Stomach (tissue), 9 donors: ENCODE results near the gene TMEM134. TPM values are rescaled to one million over a fixed set of nuclear protein-coding genes. Genes with fewer than 3 reads are reported as not detected.

Experiments
- DNase-seq, 2 donors: peaks; one replicate each; pipeline versions ENCODE4 v3.0.0 to v3.0.0-alpha.2; 2013 to 2019
- H3K27ac ChIP-seq, 5 donors: fragments of 200-600 bp in 4 of 5; sonication (generic) in 4 of 5; one replicate each; pipeline ENCODE4 v1.5.1; 2013 to 2019; ENCODE audit warnings: mild to moderate bottlenecking in 1 of 5, moderate library complexity in 1 of 5
- H3K27me3 ChIP-seq, 3 donors: fragments of 200-600 bp; sonication (generic); one replicate each; pipeline ENCODE4 v1.5.1; 2017 to 2019; ENCODE audit warnings: mixed run types in 1 of 3
- H3K36me3 ChIP-seq, 4 donors: fragments of 200-600 bp; sonication (generic); 1 replicate in 3 of 4; 2 replicates in 1 of 4; pipeline ENCODE4 v1.5.1; 2016 to 2019
- H3K4me1 ChIP-seq, 4 donors: fragments of 200-600 bp; sonication (generic); one replicate each; pipeline ENCODE4 v1.5.1; 2016 to 2019
- H3K4me3 ChIP-seq, 4 donors: fragments of 200-600 bp; sonication (generic) in 3 of 4; one replicate each; pipeline ENCODE4 v1.5.1; 2016 to 2019; ENCODE audit warnings: mild to moderate bottlenecking in 1 of 4
- H3K9me3 ChIP-seq, 4 donors: fragments of 200-600 bp; sonication (generic); one replicate each; pipeline ENCODE4 v1.5.1; 2016 to 2019
- EP300 ChIP-seq: sonication (generic); formaldehyde crosslinking; IDR thresholded peaks from one replicate; pipeline ENCODE4 v1.6.1; 2017; ENCODE audit warnings: antibody characterized with exemption
- POLR2A ChIP-seq, 4 donors: fragments of 450-650 bp; IDR thresholded peaks; one replicate each; pipeline ENCODE4 v1.6.1; 2016; ENCODE audit warnings: antibody characterized with exemption in 4 of 4, control low read depth in 2 of 4, mild to moderate bottlenecking in 1 of 4, moderate library complexity in 1 of 4
- POLR2AphosphoS5 ChIP-seq, 3 donors: sonication (generic); formaldehyde crosslinking; IDR thresholded peaks; one replicate each; pipeline ENCODE4 v1.6.1; 2016; ENCODE audit warnings: antibody characterized with exemption in 3 of 3
- WGBS, 5 donors: extraction: QIAGEN DNeasy Blood & Tissue Kit in 3 of 5; methylation state at CpG; one replicate each; pipeline versions ENCODE4 v1.1.5 to v1.1.7; 2013 to 2018; 5-methylcytosine and 5-hydroxymethylcytosine counted together
- intact Hi-C: fragments of 100-400 bp; cut with DNase I; formaldehyde crosslinking; loops from one replicate; pipeline ENCODE4 v1.15.1; 2023; ENCODE audit warnings: low total_unique reads
- polyA plus RNA-seq, 3 donors: library from polyadenylated mRNA; stranded (reverse); fragments of 200-250 nt; gene quantifications; one replicate each; pipeline ENCODE4 v1.2.3, GENCODE V29; 2013
- small RNA-seq, 4 donors: library from RNA; depleted of rRNA; stranded (forward); fragments of <200 nt; gene quantifications; one replicate each; pipeline ENCODE3, GENCODE V24; 2016
- total RNA-seq, 5 donors: library from RNA; depleted of rRNA; stranded (reverse); fragments of >200 nt; gene quantifications; one replicate each; pipeline versions ENCODE4 v1.1.0 to v1.2.3, GENCODE V29; 2014 to 2016
- TF ChIP-seq, protein P1 (sequence below), 7 experiments: fragments of 450-650 bp in 4 of 7; fragments of 200-600 bp in 3 of 7; sonication (generic) in 3 of 7; IDR thresholded peaks; one replicate each; pipeline ENCODE4 v1.5.1; 2016 to 2019; ENCODE audit warnings: antibody characterized with exemption in 7 of 7, control low read depth in 2 of 7, mild to moderate bottlenecking in 1 of 7
- donor health status: healthy with polysubstance abuse.
- donor health status: Bipolar disorder and iron deficiency.
- donor health status: healthy.

TMEM134 gene
- total and polyA plus RNA-seq, 8 donors = 57.6 to 392 (median 128) TPM

DNA sequence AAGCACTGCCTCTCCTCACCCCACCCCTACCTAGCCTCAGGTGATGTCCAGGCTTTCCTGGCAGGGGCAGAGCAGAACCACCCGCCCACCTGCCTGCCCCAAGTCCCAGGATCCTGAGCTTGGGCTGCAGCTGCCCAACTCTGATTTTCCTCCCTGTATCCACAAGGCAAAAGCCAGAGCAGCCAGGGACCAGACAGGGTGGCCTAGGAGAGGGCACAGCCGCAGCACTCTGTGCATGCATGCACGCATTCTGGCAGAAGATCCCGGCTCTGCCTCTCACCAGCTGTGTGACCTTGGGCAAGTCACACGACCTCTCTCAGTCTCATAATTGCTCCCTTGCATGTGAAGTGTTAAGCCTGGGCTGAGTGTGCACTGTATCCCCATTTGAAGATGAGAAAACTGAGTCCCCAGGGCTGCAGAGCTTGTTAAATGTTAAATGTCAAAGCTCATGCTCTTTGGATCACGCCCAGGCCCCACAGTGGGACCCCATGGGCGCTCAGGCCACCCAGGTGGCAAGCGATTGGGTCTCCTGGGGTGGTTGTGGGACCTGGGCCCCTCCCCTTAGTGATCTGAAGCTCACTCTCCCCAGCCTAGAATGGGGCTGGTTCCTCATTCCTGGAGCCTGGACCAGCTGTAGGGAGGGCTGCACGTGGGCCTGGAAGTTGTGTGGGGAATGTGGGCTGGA, 56.4 kb downstream of the TMEM134 start:
- WGBS, 5 donors = 57 to 74% (median 70%) methylated on average over 2 to 9 of the region's 9 CpGs
- intact Hi-C loops = no loop called here

DNA sequence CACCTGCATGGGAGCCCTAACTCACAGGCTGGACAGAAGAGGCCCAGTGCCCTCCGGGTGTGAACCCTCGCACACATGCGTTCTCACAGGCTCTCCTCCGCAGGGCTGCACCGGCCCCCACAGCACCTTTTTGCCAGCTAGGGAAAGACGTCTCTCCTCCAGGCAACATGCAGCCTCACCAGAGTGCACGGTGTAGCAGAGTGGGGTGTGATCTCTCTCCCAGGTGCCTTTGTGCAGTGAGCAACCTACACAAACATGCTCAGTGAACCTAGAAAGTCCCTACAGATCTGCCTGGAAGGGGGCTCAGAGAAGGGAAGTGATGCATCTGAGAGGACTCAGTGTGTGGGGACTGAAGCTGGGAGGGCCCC, 57.3 kb downstream of the TMEM134 start:
- Histone ChIP-seq H3K36me3 (no peaks in the 10 kb centered on the region), H3K9me3 (no peaks in the 10 kb centered on the region), H3K27me3 (peaks cover 0 to 82% (median 0%) of the 10 kb centered on the region in 3 donors), H3K4me1 (peaks cover 22 to 68% (median 48%) of the 10 kb centered on the region in 4 donors), H3K4me3 (no peak overlapping the region), H3K27ac (no peak overlapping the region)
- no peak for DNase-seq
- no peak for TF ChIP-seq EP300
- no peak for TF ChIP-seq POLR2A (IDR thresholded peaks at IDR 0.05)
- no peak for TF ChIP-seq POLR2AphosphoS5 (IDR thresholded peaks at IDR 0.05)
- TF ChIP-seq, protein P1, sequence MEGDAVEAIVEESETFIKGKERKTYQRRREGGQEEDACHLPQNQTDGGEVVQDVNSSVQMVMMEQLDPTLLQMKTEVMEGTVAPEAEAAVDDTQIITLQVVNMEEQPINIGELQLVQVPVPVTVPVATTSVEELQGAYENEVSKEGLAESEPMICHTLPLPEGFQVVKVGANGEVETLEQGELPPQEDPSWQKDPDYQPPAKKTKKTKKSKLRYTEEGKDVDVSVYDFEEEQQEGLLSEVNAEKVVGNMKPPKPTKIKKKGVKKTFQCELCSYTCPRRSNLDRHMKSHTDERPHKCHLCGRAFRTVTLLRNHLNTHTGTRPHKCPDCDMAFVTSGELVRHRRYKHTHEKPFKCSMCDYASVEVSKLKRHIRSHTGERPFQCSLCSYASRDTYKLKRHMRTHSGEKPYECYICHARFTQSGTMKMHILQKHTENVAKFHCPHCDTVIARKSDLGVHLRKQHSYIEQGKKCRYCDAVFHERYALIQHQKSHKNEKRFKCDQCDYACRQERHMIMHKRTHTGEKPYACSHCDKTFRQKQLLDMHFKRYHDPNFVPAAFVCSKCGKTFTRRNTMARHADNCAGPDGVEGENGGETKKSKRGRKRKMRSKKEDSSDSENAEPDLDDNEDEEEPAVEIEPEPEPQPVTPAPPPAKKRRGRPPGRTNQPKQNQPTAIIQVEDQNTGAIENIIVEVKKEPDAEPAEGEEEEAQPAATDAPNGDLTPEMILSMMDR (IDR thresholded peaks at IDR 0.05) = no peak
- 29 to 52% (median 37%) methylated on average over 7 of the region's 7 CpGs for WGBS, 5 donors
- intact Hi-C loops = no loop called here

More for the DNA sequence above, 56.4 kb downstream of the TMEM134 start:
- no peak overlapping the region for H3K4me3 ChIP-seq
- DNase-seq = no peak
- H3K27me3 ChIP-seq = peaks cover 0 to 74% (median 0%) of the 10 kb centered on the region in 3 donors
- no peak overlapping the region for H3K27ac ChIP-seq
- no peaks in the 10 kb centered on the region for H3K36me3 ChIP-seq
- peaks cover 29 to 69% (median 55%) of the 10 kb centered on the region in 4 donors for H3K4me1 ChIP-seq
- H3K9me3 ChIP-seq = no peaks in the 10 kb centered on the region
- TF ChIP-seq, protein P1 (IDR thresholded peaks at IDR 0.05) = no peak
- no peak for TF ChIP-seq POLR2AphosphoS5 (IDR thresholded peaks at IDR 0.05)
- no peak for TF ChIP-seq EP300
- TF ChIP-seq POLR2A (IDR thresholded peaks at IDR 0.05) = no peak

Small RNA genes within 50 kb of the gene (small RNA-seq; reads per million reads assigned to genes)
- gene MIR6752 = 0 reads per million in 4 donors

Other genes with a start within 250 kb of the TMEM134 start
- gene GRK2, start 202.8 kb downstream of the TMEM134 start, total RNA-seq = 100 to 1,000 TPM in 4 of 5 donors, 10 to 100 TPM in 1; 53.8 to 266 (median 131) TPM
- gene GRK2, start 202.8 kb downstream of the TMEM134 start, polyA plus RNA-seq = 10 to 100 TPM; 44.0 to 59.4 (median 46.5) TPM
- 10 to 100 TPM; 24.6 to 96.4 (median 42.6) TPM for gene ANKRD13D, start 179.9 kb downstream of the TMEM134 start, total RNA-seq
- gene ANKRD13D, start 179.9 kb downstream of the TMEM134 start, polyA plus RNA-seq = 10 to 100 TPM; 18.5 to 61.3 (median 30.9) TPM
- 100 to 1,000 TPM in 3 of 5 donors, 10 to 100 TPM in 2; 23.5 to 217 (median 103) TPM for gene SSH3, start 165.7 kb downstream of the TMEM134 start, total RNA-seq
- gene SSH3, start 165.7 kb downstream of the TMEM134 start, polyA plus RNA-seq = 10 to 100 TPM; 18.8 to 34.3 (median 22.6) TPM
- gene POLD4, start 115.7 kb downstream of the TMEM134 start, total RNA-seq = 100 to 1,000 TPM in 1 of 5 donors, 10 to 100 TPM in 4; 13.8 to 117 (median 54.8) TPM
- 100 to 1,000 TPM; 129 to 316 (median 153) TPM for gene POLD4, start 115.7 kb downstream of the TMEM134 start, polyA plus RNA-seq
- gene CLCF1, start 95.7 kb downstream of the TMEM134 start, total RNA-seq = 10 to 100 TPM in 3 of 5 donors, 1 to 10 TPM in 1, not detected in 1; 2.6 to 69.2 (median 17.8) TPM
- 1 to 10 TPM; 2.7 to 5.4 (median 3.2) TPM for gene CLCF1, start 95.7 kb downstream of the TMEM134 start, polyA plus RNA-seq
- gene RAD9A, start 77.3 kb downstream of the TMEM134 start, total RNA-seq = 10 to 100 TPM in 4 of 5 donors, 1 to 10 TPM in 1; 7.0 to 88.9 (median 29.5) TPM
- gene RAD9A, start 77.3 kb downstream of the TMEM134 start, polyA plus RNA-seq = 10 to 100 TPM; 11.8 to 30.3 (median 17.0) TPM
- 100 to 1,000 TPM in 2 of 5 donors, 10 to 100 TPM in 3; 28.6 to 229 (median 97.9) TPM for gene PPP1CA, start 67.4 kb downstream of the TMEM134 start, total RNA-seq
- 100 to 1,000 TPM; 109 to 203 (median 153) TPM for gene PPP1CA, start 67.4 kb downstream of the TMEM134 start, polyA plus RNA-seq
- 10 to 100 TPM in 1 of 5 donors, 1 to 10 TPM in 3, under 1 TPM in 1; 0.29 to 12.0 (median 3.5) TPM for gene TBC1D10C, start 65.2 kb downstream of the TMEM134 start, total RNA-seq
- 1 to 10 TPM; 2.8 to 6.1 (median 5.5) TPM for gene TBC1D10C, start 65.2 kb downstream of the TMEM134 start, polyA plus RNA-seq
- gene CARNS1, start 53.6 kb downstream of the TMEM134 start, total RNA-seq = 10 to 100 TPM in 3 of 5 donors, 1 to 10 TPM in 1, under 1 TPM in 1; 0.29 to 33.3 (median 15.4) TPM
- 1 to 10 TPM in 2 of 3 donors, under 1 TPM in 1; 0.88 to 3.4 (median 2.4) TPM for gene CARNS1, start 53.6 kb downstream of the TMEM134 start, polyA plus RNA-seq
- 100 to 1,000 TPM in 2 of 5 donors, 10 to 100 TPM in 3; 29.7 to 434 (median 82.3) TPM for gene RPS6KB2, start 40.8 kb downstream of the TMEM134 start, total RNA-seq
- gene RPS6KB2, start 40.8 kb downstream of the TMEM134 start, polyA plus RNA-seq = 10 to 100 TPM; 49.3 to 74.1 (median 68.9) TPM
- 10 to 100 TPM in 1 of 5 donors, 1 to 10 TPM in 2, not detected in 2; 1.7 to 15.2 (median 3.5) TPM for gene PTPRCAP, start 31.6 kb downstream of the TMEM134 start, total RNA-seq
- gene PTPRCAP, start 31.6 kb downstream of the TMEM134 start, polyA plus RNA-seq = 10 to 100 TPM in 2 of 3 donors, 1 to 10 TPM in 1; 4.5 to 25.3 (median 20.2) TPM
- 100 to 1,000 TPM in 2 of 5 donors, 10 to 100 TPM in 3; 48.3 to 160 (median 82.2) TPM for gene CORO1B, start 25.8 kb downstream of the TMEM134 start, total RNA-seq
- 100 to 1,000 TPM in 2 of 3 donors, 10 to 100 TPM in 1; 84.4 to 125 (median 104) TPM for gene CORO1B, start 25.8 kb downstream of the TMEM134 start, polyA plus RNA-seq
- not detected for gene GPR152, start 16.5 kb downstream of the TMEM134 start, total RNA-seq
- gene GPR152, start 16.5 kb downstream of the TMEM134 start, polyA plus RNA-seq = not detected
- gene CABP4, start 13.9 kb downstream of the TMEM134 start, total RNA-seq = under 1 TPM in 3 of 5 donors, not detected in 2; 0.43 to 0.73 (median 0.45) TPM
- 1 to 10 TPM in 2 of 3 donors, under 1 TPM in 1; 0.50 to 1.7 (median 1.7) TPM for gene CABP4, start 13.9 kb downstream of the TMEM134 start, polyA plus RNA-seq
- gene AIP, start 13.8 kb upstream of the TMEM134 start, total RNA-seq = 100 to 1,000 TPM in 1 of 5 donors, 10 to 100 TPM in 4; 36.4 to 140 (median 60.7) TPM
- 10 to 100 TPM; 75.5 to 86.6 (median 84.2) TPM for gene AIP, start 13.8 kb upstream of the TMEM134 start, polyA plus RNA-seq
- gene PITPNM1, start 36.1 kb upstream of the TMEM134 start, total RNA-seq = 100 to 1,000 TPM in 1 of 5 donors, 10 to 100 TPM in 4; 12.3 to 133 (median 42.4) TPM
- 10 to 100 TPM; 15.9 to 18.9 (median 17.3) TPM for gene PITPNM1, start 36.1 kb upstream of the TMEM134 start, polyA plus RNA-seq
- gene CDK2AP2, start 38.9 kb upstream of the TMEM134 start, total RNA-seq = 10 to 100 TPM in 4 of 5 donors, 1 to 10 TPM in 1; 8.3 to 68.3 (median 52.7) TPM
- 10 to 100 TPM; 60.9 to 95.9 (median 74.7) TPM for gene CDK2AP2, start 38.9 kb upstream of the TMEM134 start, polyA plus RNA-seq
- gene CABP2, start 54.2 kb upstream of the TMEM134 start, total RNA-seq = not detected
- not detected for gene CABP2, start 54.2 kb upstream of the TMEM134 start, polyA plus RNA-seq
- 100 to 1,000 TPM; 393 to 726 (median 523) TPM for gene GSTP1, start 114.6 kb upstream of the TMEM134 start, total RNA-seq
- 1,000 to 10,000 TPM in 2 of 3 donors, 100 to 1,000 TPM in 1; 670 to 2,840 (median 1,703) TPM for gene GSTP1, start 114.6 kb upstream of the TMEM134 start, polyA plus RNA-seq
- 100 to 1,000 TPM; 186 to 806 (median 497) TPM for gene NDUFV1, start 137.7 kb upstream of the TMEM134 start, total RNA-seq
- gene NDUFV1, start 137.7 kb upstream of the TMEM134 start, polyA plus RNA-seq = 100 to 1,000 TPM; 148 to 193 (median 181) TPM
- 100 to 1,000 TPM in 1 of 5 donors, 1 to 10 TPM in 2, not detected in 2; 4.6 to 333 (median 8.8) TPM for gene NUDT8, start 160.7 kb upstream of the TMEM134 start, total RNA-seq
- 10 to 100 TPM; 15.0 to 41.0 (median 19.5) TPM for gene NUDT8, start 160.7 kb upstream of the TMEM134 start, polyA plus RNA-seq
- not detected for gene TBX10, start 170.5 kb upstream of the TMEM134 start, total RNA-seq
- not detected for gene TBX10, start 170.5 kb upstream of the TMEM134 start, polyA plus RNA-seq
- gene ACY3, start 181.5 kb upstream of the TMEM134 start, total RNA-seq = 10 to 100 TPM in 1 of 5 donors, 1 to 10 TPM in 2, under 1 TPM in 1, not detected in 1; 0.45 to 17.1 (median 1.1) TPM
- 1 to 10 TPM; 7.5 to 9.1 (median 8.7) TPM for gene ACY3, start 181.5 kb upstream of the TMEM134 start, polyA plus RNA-seq
- under 1 TPM in 1 of 5 donors, not detected in 4; 0.89 TPM for gene ALDH3B2, start 205.4 kb upstream of the TMEM134 start, total RNA-seq
- gene ALDH3B2, start 205.4 kb upstream of the TMEM134 start, polyA plus RNA-seq = 10 to 100 TPM in 1 of 3 donors, not detected in 2; 23.5 TPM